GM15510 (cell line): ENCODE results near the gene MPC2.

Experiments
- POLR2A ChIP-seq: IDR thresholded peaks from 3 replicates; pipeline ENCODE4 v1.6.1; 2011; ENCODE audit warnings: borderline replicate concordance; ENCODE audit not compliant: insufficient read length; ENCODE audit errors: extremely low read depth

Gene MPC2

DNA sequence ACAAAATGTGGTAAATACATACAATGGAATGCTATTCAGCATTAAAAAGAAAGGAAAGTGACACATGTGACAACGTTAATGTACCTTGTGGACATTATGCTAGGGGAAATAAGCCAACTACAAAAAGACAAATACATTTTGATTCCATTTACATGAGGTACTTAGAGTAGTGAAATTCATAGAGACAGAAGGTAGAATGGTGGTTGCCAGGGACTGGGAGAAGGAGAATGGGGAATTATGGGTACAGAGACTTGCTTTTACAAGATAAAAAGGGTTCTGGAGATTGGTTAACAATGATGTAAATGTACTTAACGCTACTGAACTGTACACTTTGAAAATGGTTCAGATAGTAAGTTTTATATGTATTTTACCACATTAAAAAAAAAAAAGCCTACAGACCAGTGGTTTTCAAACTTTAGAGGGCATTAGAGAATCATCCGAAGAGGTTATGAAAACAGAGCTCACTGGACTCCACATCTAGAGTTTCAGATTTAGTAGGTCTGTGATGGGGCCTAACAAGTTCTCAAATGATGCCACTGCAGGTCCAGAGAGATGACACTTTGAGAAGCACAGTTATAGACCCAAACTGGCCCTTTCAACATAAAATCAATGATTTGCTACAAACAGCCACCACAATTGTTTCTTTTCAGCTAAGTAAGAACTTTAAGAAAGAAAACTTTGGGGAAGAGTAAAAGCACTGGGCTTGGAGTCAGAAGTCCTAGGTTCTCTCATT lies 13.4 kb downstream of the MPC2 start:
- TF ChIP-seq POLR2A = no peak

- no peak for TF ChIP-seq POLR2A
Observed at GRCh38 chr1:167922611-167923074, 14.2 kb downstream of the MPC2 start.

GRCh38 chr1:167922023-167922422 lies 14.8 kb downstream of the MPC2 start:
- TF ChIP-seq POLR2A = no peak

- no peak for TF ChIP-seq POLR2A
Observed at GRCh38 chr1:167916766-167917511, 19.9 kb downstream of the MPC2 start.

GRCh38 chr1:167915569-167915968 lies 21.3 kb downstream of the MPC2 start:
- no peak for TF ChIP-seq POLR2A

GRCh38 chr1:167913895-167914496 lies 22.9 kb downstream of the MPC2 start, which contains the start of gene ADCY10:
Gene ADCY10 (minus strand): TSS chr1:167914134. CDS start chr1:167905140, 8,994 bp downstream.
- no peak for TF ChIP-seq POLR2A

DNA sequence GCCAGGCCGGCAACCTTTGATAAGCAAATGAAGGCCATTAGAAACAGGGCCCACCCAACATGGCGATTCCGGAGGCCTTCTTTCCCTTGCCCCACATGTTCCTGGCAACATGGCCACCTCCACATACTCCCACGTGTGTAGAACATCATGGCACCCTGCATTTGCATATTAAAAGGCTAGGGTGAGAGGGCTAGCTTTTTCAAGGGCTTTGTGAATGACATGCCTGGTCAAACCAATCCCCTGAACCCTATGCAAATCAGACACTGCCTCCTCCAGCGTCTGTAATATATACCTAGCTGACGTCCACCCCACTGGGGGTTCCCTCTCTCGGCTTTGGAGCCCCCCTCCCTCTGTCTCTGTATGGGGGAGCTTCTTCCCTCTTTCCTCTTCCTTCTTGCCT lies 24.6 kb downstream of the MPC2 start:
- no peak for TF ChIP-seq POLR2A

- TF ChIP-seq POLR2A = no peak
Observed at GRCh38 chr1:167911413-167911812, 25.5 kb downstream of the MPC2 start.

- no peak for TF ChIP-seq POLR2A
Observed at GRCh38 chr1:167910530-167910929, 26.3 kb downstream of the MPC2 start.

DNA sequence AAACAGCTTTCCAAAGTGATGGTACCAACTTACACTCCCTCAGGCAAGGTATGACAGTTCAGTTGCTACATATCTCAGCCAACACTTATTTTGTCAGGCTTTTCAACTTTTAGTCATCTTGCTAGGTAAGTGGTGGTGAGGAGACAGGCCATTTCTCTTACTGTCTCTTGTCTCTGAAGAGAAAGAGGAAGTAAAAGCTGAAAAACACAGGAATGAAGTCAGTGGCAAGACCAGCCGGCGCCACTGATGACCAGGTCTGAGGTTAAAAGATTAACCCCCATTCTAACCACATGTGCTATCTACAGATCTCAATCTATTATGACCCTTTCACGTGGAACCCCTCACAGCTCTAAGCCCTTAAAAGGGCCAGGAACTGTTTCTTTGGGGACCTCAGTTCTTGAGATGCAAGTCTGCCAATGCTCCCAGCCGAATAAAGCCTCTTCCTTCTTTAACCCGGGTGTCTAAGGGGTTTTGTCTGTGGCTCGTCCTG lies 27.1 kb downstream of the MPC2 start:
- TF ChIP-seq POLR2A = no peak

DNA sequence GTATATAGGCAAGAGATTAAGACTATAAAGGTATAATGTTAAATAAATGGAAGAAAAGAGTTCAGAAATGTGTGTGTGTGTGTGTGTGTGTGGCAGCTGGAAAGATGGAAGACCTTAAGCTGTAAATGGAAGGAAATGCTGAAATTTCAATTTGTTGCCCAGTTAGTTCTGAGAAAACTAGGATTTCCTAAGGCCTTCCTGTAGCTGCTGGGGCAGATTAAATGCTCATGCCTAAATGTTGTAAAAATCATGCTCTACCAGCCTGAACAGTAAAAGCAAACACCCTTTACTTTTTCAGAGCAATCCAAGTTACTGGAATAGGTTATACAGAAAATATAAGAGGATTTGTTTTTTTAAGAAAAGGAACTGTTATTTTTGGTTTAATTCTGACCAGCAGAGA lies 31.2 kb downstream of the MPC2 start:
- no peak for TF ChIP-seq POLR2A

DNA sequence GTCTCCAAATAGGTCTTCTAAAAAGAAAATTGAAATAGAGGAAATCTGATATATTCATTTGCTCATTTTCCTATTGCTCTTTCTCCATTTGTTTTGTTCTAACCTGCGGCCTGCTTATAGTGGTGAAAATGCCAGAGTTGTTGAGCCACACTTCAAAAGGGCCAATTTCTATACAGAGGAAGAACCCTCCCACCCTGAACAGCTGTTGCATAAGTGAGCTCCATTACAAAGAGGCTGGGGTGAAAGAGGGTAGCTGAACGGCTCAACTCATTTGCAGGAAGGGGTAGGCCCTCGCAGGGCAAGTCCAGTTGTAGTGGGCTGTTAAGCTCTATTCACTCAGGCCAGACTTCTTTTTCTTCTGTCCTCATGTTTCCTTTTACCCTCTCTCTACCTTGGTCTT lies 31.7 kb downstream of the MPC2 start:
- TF ChIP-seq POLR2A = no peak

- TF ChIP-seq POLR2A = no peak
Observed at GRCh38 chr1:167904652-167905130, 32.2 kb downstream of the MPC2 start.

GRCh38 chr1:167900907-167901306 lies 36.0 kb downstream of the MPC2 start:
- no peak for TF ChIP-seq POLR2A

DNA sequence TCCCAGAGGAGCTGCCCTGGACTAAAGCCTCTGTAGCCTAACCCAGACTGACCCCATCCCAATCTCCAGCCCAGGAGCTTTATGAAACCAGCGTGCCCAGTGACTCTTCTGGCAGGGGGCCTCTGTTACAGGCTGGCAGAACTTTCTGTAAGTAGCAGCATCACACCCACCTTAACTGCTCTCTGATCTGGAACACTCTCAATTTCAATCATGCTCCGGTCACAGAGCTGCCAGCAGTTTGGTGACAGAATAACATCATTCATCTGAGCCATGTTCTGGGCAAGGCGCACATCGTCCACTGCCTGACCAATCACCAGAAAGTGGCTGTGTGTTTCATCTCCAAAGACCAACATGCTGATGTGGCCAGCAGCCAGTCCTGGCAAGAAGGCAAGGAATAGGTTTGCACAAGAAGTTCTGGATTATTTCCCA lies 37.6 kb downstream of the MPC2 start:
- TF ChIP-seq POLR2A = no peak
